NCI-H774 (cell line): ENCODE measurements around the gene GSTM1.
A peak's percentile ranks its signal among the peaks of the same experiment; 100 is the strongest.

Source experiments
- DNase-seq: peaks from one replicate; lab custom pipeline; 2025; lab: John Stamatoyannopoulos, UW

Gene GSTM1

GRCh38 chr1:109687641-109688499 lies at the start of gene GSTM1:
Gene GSTM1, plus strand, starts transcription at chr1:109687817. Its CDS starts 57 bp downstream, at chr1:109687874.
- DNase-seq = no peak

DNA sequence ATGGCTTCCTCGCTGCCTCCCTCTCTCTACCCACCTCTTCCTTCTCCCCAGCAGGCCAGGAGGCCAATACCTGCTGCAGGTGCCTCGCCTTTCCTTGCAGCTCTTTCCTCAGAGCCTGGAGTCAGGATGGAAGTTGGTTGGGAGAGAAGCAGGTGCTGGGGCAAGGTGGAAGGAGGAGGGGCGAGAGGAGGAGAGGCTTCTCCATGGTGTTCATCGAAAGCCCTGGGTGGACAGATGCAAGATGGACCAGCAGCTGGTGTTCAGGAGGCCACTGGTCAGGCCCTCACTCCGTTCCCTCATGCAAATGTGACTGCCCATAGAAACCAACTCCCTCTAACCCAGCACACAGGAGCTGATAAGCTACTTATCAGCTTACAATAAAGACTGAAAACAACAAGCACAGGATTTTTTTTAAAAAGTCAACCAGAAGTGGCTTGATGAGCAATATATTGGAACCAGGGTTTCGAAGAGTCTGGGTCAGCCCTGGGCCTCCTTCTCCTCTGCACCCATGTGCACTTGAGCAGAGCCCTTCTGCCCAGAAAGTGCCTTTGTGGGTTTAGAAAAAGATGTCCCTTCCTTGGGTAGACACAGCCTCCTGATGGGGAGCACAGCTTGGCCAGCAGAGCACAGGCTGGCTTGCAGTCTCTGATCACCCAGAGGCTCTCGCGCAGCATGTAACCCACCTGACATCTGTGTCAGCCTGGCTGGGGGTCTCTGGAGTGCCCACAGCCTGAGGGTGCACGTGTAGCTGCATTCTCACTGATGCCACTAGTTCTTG lies 48.4 kb upstream of the GSTM1 start:
- DNase-seq = no peak

DNA sequence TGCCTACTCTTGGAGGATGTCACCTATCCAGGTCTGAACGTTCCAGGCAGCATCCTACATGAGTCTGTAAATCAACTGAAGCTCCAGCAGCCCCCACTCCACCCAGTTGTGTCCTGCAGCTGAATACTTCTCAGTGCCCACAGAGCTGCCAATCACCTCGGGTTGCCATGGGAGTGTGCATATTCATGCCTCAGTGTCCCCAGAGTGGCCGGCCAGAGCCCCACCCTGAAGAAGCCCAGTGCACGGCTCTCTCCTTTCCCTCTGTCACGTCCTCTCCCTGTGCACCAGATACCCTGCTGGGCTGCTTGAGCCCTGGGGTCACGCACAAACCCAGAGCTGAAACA lies 47.8 kb upstream of the GSTM1 start:
- no peak for DNase-seq

DNA sequence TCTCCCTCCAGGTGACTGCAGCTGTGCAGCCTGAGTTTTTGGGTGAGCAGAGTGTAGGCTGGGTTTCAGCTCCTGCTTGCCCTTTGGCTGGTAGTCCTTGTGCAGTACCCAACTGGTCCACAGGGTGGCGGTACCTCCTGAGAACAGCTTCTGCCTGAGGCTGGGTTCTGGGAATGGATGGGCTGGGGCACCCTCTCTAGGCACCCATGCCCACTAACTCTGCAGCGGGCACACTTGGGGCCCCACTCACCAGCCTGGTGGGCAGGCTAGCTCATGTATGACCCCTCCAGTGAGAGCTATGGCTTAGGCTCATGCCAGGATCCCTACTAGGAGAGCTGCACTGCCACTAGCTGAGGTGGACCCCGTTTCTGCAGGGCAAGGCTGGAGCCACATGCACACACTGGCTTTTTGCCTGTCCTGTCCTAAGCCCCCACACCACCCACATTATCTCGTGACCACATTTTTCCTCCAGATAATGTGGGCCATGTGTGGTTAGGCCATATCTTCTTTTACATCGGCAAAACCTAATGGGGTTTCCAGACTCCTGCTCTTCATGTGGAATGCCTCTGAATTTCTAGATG lies 47.2 kb upstream of the GSTM1 start:
- peak; percentile 21 for DNase-seq

- DNase-seq = no peak
Measured at GRCh38 chr1:109641078-109641740, 46.4 kb upstream of the GSTM1 start.

- DNase-seq = no peak
Measured at GRCh38 chr1:109641861-109642260, 45.8 kb upstream of the GSTM1 start.

DNA sequence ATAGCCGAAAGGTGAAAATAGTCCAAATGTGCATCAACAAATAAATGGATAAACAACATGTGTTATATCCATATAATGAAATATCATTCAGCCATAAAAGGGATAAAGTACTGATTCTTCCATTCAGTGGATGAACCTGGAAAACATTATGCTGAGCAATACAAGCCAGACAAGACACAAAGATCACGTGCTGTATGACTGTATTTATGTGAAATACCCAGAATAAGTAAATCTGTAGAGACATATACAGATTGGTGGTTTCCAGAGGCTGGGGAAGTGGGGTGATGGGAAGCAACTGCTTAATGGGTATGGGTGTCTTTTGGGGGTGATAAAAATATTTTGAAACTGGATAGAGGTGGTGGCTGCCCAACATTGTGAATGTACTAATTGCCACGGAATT lies 45.0 kb upstream of the GSTM1 start:
- no peak for DNase-seq

DNA sequence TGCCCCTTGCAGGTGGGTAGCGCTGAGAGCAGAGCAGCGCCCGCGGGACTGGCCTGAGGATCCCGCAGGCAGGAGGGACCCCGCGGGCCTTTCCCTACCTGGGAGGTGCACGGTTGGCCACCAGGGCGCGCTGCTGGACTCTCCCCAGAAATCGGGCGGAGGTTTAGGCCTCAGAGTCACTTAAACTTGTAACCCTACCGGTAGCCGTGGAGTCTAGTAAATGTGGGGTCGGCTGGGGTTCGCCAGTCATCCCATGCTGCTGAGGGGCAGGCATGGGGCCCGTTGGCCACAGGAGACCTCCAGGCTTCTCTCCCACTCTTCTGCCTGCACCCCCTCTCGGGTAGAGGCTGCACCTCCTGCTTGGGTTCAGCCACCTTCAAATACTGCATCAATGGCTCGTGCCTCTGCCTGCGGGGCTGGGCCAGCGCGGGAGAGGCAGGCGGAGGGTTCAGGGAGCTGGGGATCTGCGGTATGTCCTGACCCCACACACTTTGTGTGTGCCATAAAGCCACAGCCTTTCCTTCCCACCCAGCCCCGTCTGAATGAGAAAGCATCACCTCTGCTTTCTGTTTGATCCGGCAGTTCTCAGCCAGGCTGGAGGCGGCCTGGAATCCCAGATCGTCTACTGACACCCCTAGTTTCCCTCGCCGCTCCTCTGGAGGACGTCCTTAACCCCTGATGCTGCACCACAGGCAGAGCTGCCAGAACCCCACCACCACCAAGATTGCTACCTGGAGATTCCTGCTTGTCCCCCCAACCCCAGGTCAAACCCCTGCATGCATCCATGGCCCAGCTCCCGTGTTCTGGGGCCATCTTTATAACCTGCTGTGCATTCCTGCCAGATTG lies 44.0 kb upstream of the GSTM1 start:
- DNase-seq = peak; percentile 58

DNA sequence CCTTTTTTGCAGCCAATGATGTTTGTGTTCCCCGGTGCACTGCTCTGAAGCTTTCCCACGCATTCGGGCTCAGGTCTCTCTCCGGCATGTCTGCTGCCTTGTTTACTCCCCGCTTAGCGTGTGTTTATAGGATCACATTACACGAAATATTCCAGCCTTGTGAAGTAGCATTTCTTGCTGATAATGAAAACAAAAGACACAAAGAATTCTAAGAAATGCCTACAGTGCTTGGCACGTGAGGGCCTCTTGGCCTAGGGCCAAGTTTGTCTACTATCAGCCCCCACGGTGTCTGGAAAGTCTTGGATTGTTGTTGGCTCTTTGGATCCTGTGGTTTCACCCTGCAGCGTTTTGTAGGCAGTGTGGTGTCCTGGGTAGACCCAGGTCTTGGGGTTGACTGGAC lies 42.9 kb upstream of the GSTM1 start:
- no peak for DNase-seq

GRCh38 chr1:109649491-109649914 lies 38.1 kb upstream of the GSTM1 start:
- no peak for DNase-seq

GRCh38 chr1:109650609-109651008 lies 37.0 kb upstream of the GSTM1 start:
- no peak for DNase-seq

GRCh38 chr1:109652402-109652801 lies 35.2 kb upstream of the GSTM1 start:
- no peak for DNase-seq

DNA sequence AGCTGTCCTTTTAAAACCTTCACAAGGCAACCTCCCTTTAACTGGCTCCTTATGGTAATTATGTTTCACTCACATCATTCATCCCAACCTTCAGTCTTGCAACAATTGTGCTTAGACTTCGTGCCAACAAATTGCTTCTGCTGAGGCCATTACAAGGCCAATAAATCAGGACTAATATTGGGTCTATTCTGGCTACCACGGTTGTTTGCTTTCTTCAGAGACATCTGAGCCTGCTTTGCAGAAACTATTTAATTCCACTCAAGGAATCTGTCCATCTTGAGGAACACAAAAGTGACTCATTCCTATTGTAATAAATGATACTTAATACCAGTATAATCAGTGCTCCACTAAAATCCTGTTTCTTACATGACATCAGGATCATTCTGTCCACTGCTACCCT lies 34.3 kb upstream of the GSTM1 start:
- no peak for DNase-seq

DNA sequence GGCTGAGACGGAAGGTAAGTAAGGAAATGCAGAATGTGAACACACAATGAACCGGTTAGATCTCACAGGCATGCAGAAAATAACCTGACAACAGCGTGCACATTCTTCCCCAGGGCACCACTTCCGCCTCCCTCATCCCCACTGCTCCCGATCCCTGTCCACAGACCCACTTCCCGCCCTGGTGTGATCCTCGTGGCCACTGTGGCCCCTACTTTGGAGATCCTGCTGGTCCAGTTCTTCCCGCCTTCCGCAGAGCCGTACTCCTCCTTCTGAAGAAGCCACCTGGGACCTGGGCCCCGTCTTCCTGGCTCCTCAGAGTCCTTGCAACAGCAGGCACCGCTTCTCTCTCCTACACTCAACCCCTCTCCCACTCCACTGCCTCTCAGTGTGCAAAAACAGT lies 33.1 kb upstream of the GSTM1 start:
- no peak for DNase-seq

GRCh38 chr1:109655615-109656519 lies 31.8 kb upstream of the GSTM1 start, which contains the start of gene GSTM4:
Gene GSTM4, plus strand, starts transcription at chr1:109656099. Its CDS starts 291 bp downstream, at chr1:109656390.
- peak; percentile 24 for DNase-seq

- DNase-seq = no peak
Measured at GRCh38 chr1:109657395-109657794, 30.2 kb upstream of the GSTM1 start.

GRCh38 chr1:109657970-109658369 lies 29.6 kb upstream of the GSTM1 start:
- DNase-seq = no peak

GRCh38 chr1:109658533-109659042 lies 29.0 kb upstream of the GSTM1 start:
- DNase-seq = no peak

GRCh38 chr1:109659145-109659544 lies 28.5 kb upstream of the GSTM1 start:
- no peak for DNase-seq
